ENCODE measurements around the gene SLC8B1.

SLC8B1 gene

DNA sequence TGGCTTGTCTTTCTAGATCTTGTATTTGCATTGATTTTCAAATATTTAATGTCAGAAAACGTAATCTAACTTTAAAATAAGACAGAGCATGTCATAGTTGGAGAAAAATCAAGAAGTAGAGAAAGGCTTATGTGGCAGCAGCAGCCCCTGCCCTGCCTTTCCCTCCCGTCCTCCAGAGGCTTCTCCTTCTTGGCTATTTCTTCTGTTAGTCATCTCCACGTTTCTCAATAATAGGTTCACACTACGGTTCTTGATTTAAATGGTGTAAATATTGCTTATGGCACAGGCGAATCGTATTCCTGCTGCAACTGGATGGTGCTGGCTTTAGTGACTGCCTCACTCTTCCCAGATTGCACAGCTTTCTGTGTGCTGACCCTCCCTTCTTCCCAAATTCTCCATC is 42.8 kb downstream of the SLC8B1 start:
- DNase-seq: no peak

DNA sequence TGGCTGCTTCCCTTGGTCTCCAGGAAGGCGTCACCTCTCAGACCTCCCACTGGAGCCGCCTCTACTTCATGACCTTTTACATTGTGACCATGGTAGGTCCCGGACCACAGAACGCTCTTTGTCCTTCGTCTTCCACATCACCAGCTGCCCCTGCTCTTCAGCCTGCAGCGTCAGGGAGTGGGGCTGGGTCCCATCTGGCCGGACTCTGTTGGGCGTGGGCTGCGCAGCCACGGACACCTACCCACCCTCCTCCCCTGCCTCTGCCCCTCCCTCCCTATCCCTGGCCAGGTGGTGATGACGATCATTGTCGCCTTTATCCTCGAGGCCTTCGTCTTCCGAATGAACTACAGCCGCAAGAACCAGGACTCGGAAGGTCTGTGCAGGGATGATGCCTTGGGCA is 43.3 kb downstream of the SLC8B1 start:
- DNase-seq: no peak

DNA sequence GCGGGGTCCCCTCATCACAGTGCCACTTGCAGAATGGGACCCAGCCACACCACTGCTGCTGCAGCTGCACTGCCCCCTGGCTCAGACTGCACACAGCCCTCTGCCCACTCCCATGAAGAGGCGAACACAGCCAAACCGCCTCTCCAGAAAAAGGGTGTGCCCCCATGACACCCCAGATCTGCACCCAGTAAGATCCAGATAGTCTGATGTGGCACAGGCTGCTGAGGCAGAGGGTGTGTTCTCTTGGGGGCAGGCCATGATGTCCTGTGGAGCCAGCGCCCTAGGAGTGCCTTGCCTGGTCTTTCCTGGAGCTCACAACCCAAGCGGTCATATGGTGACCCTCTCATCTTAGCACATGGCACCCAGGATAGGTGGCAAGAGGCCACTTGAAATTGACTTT is 44.4 kb downstream of the SLC8B1 start:
- DNase-seq: no peak

DNA sequence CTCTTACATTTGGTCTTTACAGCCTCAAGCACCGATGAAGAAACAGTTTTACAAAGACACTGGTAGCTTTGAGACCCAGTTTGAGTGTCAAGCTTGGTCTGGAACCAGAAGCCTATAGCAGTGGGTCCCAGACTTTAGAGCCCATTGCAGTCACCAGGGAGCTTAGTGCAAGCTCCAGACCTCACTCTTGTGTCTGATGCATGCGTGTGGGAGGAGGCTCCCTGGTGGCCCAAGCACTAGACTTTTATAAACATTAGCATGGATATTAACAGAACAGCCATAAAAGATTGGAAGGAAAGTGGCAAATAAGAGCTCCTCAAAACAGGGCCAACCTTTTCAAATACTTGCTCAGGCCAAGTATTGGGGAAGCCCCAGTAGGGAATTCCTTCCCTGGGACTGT is 45.5 kb downstream of the SLC8B1 start:
- no peak for DNase-seq

DNA sequence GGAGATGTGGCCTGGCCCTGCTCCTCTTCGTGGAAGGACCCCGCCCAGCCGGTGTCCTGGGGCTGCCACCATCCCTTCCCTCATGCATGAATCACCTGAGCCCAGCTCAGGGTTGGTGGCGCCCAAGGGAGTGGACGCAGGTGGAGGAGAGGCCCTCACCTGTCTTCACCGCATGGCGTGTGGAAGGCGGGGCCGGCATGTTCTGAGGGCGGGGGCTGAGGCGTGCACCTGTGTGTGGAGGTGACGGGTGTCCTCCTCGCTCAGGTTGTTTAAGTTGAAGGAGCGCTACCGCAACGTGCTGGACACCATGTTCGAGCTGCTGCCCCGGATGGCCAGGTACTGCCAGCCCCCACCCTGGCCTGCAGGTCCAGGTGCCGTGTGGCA is 47.0 kb downstream of the SLC8B1 start:
- no peak for DNase-seq

DNA sequence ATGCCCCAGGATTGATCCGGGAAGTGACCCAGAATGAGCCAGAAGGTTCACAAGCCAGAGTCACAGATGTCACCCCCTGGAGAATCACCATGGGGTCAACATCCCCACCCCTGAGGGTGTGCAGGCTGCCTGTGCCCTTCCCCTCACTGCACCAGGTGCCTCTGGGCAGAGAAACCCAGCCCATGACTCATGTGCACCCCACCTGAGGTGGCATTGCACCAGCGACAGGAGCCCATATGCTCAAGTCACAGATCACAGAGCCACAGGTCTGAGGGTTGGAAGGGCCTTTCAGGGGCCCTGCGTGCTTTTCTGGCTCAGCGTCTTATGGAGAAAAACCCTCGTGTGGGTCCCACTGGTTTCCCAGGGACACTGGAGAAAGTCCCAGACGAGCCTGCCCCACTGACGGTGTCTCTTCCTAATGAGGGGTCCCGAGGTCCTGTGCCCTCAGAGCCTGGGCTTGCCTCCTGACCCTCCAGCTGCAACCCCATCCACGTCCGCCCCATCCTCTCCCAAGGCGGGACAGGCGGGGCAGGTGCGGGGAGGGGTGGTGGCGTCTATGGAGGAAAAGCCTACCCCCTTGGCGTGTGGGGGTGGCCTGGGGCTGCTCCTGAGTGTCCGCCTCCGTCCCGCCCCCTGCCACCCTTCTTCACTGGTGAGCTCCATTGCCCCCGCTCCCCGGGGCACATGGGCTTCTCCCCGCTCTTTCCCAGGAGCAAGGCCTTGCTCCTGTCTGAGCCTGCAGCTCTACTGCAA is 47.6 kb downstream of the SLC8B1 start:
- no peak for DNase-seq

DNA sequence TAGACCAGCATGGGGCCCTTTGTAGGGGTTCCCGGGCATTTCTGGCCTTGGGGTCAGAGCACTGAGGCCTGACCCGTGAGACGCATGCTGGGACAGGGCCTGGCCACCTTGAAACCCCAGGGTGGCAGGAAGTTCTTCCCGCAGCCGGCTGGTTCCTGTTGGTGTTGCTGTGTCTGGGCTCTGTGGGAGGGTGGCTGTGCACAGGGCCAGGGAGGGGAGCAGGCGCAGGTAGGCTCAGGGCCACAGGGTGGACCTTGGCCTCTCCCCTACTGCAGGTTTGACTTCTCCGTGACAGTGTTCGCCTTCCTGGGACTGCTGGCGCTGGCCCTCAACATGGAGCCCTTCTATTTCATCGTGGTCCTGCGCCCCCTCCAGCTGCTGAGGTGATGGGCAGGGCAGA is 48.2 kb downstream of the SLC8B1 start:
- DNase-seq: no peak

DNA sequence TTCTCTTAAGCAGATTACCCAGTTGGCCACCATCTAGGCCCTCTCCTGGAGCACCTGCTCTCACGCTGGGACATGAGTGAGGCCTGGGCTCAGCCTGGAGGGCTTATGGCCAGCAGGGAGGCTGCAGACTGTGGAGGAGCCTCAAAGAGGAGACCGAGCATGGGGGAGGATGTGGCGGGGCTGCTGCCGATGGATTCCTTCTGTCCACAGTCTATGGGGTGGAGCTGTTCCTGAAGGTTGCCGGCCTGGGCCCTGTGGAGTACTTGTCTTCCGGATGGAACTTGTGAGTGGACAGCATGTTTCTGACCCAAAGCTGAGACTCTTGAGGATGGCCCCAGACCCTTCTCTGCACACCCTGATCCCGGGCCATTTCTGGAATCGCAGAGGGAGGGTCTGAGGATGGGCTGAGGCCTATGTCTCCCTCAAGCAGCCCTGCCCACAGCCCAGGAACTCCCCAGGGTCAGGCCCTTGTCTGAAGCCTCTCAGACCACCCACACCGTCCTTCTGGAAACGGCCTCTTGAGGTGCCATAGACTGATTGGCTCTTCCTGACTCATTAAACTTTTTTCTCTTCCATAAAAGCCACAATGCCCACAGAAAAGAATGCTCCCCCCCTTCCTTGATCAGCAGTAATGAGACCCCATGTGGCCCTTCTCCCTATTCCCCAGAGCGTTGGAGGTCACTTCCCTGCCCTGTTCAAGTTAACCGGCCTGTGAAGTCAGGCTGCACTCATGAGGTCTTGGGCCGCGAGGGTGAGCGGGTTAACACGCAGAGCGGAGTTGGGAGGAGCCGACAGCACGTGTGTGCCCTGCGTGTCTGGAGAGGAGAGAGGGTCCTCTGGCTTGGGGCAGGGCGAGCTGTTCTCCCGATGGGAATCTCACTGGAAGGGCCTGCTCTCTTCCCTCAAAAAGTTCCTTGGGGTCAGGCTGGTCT is 49.0 kb downstream of the SLC8B1 start:
- no peak for DNase-seq

DNA sequence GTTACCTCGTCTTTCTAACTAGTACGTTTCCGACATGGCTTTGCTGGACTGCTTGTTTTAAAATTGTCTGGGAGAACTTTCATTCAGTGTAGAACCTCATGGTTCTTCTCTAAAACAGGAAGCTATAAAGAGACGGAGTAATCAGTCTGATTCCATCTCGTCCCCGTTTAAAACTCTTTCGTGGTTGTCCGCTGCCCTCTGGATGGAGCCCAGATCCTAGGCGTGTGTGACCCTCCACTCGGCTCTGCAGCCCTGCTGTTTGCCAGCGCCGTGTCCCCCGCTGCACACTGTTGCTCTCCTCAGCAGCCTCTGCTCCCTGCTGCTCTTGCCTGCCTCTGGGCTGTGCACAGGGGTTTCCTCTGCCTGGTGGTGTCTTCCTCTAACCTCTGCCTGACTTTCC is 50.2 kb downstream of the SLC8B1 start:
- no peak for DNase-seq

DNA sequence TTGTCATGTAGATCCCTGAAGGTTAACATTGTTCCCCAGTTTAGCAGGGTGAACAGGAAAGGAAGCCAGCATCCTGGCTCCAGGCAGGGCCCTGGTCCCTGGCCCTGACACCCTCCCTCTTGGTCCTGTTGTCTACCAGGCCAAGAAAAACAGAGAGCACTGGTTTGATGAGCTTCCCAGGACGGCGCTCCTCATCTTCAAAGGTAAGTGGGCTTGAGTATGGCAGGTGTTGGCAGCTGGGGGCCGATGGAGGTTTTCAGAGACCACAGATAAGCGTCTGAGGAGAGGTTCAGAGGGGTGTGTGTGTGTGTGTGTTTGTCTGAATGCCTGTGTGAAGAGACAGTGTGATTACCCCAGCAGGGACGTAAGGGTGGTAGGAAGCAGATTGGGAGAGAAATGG is 56.3 kb downstream of the SLC8B1 start:
- DNase-seq: no peak

DNA sequence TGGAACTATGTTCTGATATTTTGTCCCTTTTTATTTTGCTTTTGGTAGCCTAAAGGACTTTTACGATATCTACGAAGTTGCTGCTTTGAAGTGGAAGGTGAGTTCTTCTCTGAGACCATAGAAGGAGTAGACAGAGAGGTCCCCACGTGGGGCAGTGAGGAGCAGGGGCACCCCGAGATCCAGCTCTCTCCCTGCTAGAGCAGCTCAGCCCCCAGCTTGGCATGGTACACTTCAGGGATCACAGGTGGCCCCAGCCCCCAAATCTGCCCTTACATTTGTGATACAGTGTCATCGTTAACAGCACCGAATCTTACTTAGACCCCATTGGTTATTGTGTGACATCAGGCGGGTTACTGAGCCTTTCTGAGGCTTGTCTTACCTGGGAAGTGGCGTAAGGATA is 56.8 kb downstream of the SLC8B1 start:
- no peak for DNase-seq

DNA sequence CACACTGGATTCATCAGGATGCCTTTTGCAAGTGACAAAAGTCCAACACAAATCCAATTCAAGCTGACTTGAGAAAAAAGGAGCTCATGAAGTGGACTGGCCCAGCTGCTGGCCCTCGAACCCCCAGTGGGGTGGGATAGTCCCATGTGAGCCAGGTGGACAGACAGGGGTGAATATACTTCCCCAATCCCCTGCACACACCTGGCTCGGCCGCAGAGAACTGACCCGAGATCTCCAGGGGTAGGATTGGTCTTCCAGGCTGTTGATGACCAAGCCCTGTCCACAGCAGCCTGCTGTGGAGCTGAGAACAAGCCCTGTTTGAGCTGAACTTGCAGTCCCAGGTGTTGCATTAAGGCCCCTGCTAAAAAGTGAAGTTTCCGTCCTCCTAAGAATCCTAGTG is 57.4 kb downstream of the SLC8B1 start:
- no peak for DNase-seq

DNA sequence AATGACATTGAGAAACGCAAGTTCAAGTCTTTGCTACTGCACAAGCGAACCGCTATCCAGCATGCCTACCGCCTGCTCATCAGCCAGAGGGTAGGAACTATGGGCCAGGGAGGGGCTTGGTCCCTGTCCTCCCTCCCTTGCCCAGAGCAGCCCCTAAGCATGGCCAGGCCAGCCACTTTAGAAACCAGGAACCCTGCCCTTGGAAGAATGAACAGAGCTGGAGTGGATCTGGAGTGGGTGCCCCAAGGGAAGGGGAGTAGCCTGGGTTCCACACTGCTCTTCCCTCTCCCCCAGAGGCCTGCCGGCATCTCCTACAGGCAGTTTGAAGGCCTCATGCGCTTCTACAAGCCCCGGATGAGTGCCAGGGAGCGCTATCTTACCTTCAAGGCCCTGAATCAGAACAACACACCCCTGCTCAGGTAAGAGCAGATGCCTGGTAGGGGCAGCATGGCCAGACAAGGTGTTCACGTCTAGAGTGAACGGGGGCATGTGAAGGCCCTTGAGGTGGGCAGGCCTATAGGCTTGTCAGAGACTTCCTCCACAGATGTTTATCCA is 57.9 kb downstream of the SLC8B1 start:
- DNase-seq: no peak

DNA sequence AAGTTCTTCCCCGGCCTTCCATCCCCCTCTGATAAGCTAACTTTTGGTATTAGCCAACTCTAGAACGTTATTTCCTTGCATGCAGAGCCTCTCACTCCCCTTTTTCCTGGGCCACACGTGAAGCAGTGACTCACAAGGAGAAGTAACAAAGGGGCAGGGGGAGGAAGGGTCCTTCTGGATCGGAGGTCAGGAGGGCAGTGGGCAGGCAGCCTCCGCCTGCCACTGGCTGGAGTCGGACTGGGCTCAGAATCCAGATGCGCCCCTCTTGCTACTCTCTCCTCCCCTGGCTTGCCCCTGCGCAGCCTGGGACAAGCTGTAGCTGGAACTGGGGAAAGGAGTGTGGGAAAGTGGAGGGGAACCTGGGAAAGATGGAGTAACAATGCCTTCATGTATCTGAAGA is 58.6 kb downstream of the SLC8B1 start:
- no peak for DNase-seq

DNA sequence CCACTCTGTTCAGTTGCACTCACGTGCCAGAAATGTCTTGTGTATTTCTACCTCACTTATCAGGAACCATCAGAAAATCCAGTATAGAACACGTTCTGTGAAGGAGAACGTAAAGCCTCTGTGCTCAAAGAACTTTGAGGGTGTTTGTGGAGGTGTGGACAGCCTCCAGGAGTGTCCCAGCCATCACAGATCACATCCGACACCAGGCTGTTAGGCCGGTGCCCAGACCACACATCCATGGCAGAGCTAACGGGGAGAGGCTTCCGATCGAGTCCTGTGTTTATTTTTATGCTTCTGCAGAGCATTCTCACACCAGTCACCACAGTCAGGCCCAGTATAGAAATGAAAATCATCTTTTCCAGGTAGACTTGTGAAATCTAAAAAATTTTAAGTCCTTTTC is 60.1 kb downstream of the SLC8B1 start:
- DNase-seq: no peak

DNA sequence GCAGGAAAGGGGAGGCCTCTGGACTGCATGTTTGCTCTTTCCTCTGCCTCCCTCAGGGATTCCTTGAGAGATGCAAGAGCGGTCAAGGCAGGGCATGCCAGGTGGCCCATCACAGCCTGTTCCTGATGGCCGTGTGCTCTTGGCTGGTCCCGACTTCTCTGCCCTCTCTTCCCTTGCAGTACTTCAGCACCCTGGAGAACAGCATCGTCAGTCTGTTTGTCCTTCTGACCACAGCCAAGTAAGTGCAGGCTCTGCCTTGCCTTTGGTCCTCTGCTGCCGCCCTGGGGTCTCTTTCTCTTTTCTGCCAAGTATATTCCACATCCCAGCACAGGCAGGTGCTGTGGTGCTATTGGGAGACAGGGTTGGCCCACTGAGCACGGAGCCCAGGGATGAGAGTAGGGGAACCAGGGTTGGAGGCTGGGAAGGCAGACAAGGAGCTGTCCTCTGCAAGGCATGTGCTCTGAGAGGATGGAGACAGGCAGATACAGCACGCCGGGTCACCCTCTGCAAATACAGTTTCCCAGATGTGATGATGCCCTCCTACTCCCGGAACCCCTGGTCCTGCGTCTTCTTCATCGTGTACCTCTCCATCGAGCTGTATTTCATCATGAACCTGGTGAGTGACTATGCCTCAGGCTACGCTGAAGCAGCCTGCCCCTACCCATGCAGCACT is 61.7 kb downstream of the SLC8B1 start:
- no peak for DNase-seq

DNA sequence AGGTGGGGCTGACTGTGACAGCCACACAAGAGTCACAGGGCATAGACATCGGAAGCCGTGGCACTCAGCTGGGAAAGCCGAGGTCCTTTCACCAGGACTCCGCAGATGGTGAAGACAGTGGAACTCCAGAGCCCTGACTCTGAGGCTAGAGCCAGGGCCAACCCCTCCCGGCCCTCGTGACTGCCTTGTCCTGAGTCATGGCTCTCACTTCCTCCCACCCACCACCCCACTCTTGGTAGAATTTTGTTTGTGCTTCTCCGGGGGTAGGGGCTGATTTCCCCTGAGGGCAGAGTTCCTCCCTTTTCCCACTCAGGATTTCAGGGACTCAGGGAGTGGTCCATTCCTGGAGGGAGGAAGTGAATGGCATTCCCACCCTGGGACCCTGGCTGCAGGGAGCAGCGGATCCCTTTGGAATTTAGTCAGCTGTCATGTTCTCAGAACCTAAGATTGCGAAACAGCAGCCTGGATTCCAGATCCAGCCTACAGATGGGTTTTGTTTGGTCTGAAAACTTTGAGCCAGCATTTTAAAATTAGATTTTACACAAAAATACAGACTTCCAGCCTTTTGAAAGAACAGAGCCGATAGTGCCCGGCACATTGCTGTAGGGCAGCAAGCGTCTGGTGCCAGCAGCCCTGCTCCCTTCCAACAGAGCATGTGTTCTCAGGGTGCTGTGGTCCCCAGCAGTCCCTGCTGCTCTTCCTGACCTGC is 62.9 kb downstream of the SLC8B1 start:
- DNase-seq: no peak

DNA sequence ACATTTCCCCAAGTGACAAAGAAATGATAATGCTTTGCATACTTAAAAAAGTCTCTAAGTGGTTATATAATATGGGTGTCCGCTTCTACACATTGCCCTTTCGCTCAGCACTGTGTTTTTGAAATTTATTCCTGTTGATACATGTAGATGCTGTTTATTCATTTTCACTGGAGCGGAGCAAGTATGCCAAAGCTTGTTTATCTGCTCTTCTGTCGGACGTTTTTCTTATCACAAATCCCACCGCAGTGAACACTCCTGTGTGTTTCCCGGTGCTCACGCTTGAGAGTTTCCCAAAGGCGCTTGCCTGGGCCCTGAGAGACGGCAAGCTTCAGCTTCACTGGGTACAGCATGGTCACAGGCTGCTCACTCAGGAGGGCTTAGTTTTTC is 63.5 kb downstream of the SLC8B1 start:
- DNase-seq: no peak

DNA sequence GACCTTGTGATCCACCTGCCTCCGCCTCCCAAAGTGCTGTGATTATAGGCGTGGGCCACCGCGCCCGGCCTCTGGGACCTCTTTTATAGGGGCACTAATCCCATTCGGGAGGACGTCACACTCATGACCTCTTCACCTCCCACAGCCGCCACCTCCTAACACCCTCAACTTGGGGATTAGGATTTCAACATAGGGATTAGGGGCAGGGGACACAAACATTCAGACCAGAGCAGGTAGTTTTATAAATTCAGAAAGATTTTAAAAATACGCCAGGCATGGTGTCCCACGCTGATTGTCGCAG is 64.2 kb downstream of the SLC8B1 start:
- no peak for DNase-seq

DNA sequence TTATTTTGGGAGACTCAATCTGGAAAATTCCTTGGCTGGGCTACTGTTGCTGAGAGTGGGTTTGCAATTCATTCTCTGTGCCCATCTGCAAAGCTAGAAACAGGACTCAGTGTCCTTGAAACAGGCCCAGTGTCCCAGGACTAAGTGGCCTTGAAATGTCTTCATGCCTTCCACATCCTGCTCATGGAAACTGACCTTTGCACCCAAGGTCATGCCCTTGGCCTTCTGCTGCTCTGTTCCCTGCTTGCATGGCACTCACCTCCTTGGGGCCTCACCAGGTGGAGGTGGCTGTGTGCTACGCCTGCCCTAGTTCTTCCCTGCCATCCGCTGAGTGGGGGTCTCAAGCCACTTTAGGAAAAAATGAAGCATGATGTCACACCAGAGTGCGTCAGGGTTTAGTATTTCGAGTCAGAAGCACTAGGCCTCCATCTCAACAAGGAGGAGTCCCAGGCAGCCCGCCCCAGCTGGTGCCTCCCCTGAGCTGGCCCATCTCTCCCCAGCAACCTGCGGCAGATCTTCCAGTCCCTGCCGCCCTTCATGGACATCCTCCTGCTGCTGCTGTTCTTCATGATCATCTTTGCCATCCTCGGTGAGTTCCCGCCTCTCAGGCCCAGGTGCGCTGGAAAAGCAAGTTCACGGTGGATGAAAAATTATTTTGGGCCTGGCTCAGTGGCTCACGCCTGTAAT is 65.5 kb downstream of the SLC8B1 start:
- DNase-seq: no peak

DNA sequence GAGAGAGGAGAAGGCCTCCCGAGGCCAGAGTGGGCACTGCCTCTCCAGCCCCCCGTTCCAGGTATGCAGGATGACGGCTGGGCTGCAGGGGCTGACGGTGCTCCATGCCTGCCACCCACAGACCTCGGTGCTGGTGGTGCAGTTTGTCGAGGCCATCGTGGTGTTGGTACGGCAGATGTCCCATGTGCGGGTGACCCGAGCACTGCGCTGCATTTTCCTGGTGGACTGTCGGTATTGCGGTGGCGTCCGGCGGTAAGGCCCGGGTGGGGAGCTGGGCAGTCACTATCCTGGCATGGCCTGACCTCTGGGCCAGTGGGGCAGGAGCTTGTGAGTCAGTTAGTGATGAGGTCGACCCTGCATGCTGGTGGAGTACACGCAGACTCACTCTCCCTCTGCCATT is 66.3 kb downstream of the SLC8B1 start:
- DNase-seq: no peak

DNA sequence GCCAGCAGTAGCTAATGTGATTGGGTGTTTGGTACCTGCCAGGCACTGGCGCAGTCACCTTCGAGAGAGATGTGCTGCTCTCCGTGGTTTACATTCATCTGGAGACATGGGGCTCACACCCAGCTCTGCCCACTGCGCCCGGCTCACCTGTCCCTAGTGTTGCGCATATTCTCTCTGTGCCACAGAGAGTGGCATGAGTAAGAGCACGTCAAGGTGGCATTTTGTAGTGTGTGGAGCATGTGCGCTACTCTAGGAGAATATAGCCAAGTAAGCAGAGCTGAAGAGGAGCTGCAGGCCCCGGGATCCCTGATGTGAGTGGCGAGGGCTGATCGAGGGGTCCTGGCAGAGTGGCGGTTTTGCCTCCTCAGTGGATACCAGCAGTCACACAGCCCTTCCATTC is 66.8 kb downstream of the SLC8B1 start:
- DNase-seq: no peak

DNA sequence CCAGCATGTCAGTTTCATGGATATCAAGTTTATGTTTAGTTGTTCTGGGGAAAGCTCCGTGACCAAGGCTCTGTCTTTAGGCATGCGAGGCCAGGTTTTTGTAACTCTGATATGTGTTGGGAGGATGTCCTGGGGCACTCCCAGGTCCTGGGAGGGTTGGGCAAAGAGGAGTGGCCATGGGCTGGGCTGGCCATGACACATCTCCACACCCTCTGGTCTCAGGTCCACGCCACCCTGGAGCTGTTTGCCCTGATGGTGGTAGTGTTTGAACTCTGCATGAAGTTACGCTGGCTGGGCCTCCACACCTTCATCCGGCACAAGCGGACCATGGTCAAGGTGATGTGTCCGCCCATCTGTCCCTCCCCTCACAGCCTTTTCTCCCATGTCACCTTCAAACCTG is 67.3 kb downstream of the SLC8B1 start:
- no peak for DNase-seq
